Left renal cortex interstitium (tissue), 4 donors: ENCODE data around the gene FAM210A. TPM values are rescaled to one million over a fixed set of nuclear protein-coding genes. Genes with fewer than 3 reads are reported as not detected.

Experiments
- polyA plus RNA-seq, 4 donors: library from polyadenylated mRNA; unstranded; fragments of 120-200 nt; gene quantifications; one replicate each; pipeline ENCODE4 v1.2.1, GENCODE V29; 2013; ENCODE audit not compliant: insufficient read length in 4 of 4

FAM210A gene
- polyA plus RNA-seq, 4 donors = 17.3 to 21.9 (median 17.9) TPM

Other genes starting within 250 kb of the FAM210A start
- gene RNMT, start 115 bp upstream of the FAM210A start, polyA plus RNA-seq = 10 to 100 TPM; 51.5 to 60.5 (median 52.1) TPM
- gene MC5R, start 97.6 kb upstream of the FAM210A start, polyA plus RNA-seq = under 1 TPM; 0.09 to 0.64 (median 0.14) TPM
- under 1 TPM in 2 of 4 donors, not detected in 2; 0.04 to 0.25 TPM for gene MC2R, start 189.0 kb upstream of the FAM210A start, polyA plus RNA-seq